Muscle layer of colon (tissue), 2 donors: ENCODE results near the gene ZNF207.
"Not testable (repeated sequence)": the region's sequence is repeated elsewhere in the genome, so short reads cannot be mapped to it uniquely, and the experiment has no call there.

Source experiments
- H3K27ac ChIP-seq: one replicate; pipeline ENCODE4 v1.7.0; 2013; ENCODE audit warnings: low read depth, mild to moderate bottlenecking, low read length, moderate library complexity
- H3K27me3 ChIP-seq, 2 donors: one replicate each; pipeline ENCODE4 v1.7.0; 2013; ENCODE audit warnings: low read length in 2 of 2, mild to moderate bottlenecking in 2 of 2; ENCODE audit not compliant: insufficient read depth in 2 of 2, control insufficient read depth in 1 of 2
- H3K36me3 ChIP-seq: one replicate; pipeline ENCODE4 v1.7.0; 2013; ENCODE audit warnings: mild to moderate bottlenecking, low read length; ENCODE audit not compliant: insufficient read depth
- H3K4me1 ChIP-seq: one replicate; pipeline ENCODE4 v1.7.0; 2013; ENCODE audit warnings: mild to moderate bottlenecking, low read length; ENCODE audit not compliant: insufficient read depth
- H3K4me3 ChIP-seq, 2 donors: one replicate each; pipeline ENCODE4 v1.7.0; 2013; ENCODE audit warnings: low read length in 2 of 2, low read depth in 1 of 2, mild to moderate bottlenecking in 1 of 2, moderate library complexity in 1 of 2
- H3K9ac ChIP-seq: one replicate; pipeline ENCODE4 v1.7.0; 2013; ENCODE audit warnings: low read length
- H3K9me3 ChIP-seq: one replicate; pipeline ENCODE4 v1.7.0; 2013; ENCODE audit warnings: mild to moderate bottlenecking, low read length
- donor health status: abdominal sarcoma.
- donor health status: Adenocarcinoma of cecum.

Gene ZNF207

DNA sequence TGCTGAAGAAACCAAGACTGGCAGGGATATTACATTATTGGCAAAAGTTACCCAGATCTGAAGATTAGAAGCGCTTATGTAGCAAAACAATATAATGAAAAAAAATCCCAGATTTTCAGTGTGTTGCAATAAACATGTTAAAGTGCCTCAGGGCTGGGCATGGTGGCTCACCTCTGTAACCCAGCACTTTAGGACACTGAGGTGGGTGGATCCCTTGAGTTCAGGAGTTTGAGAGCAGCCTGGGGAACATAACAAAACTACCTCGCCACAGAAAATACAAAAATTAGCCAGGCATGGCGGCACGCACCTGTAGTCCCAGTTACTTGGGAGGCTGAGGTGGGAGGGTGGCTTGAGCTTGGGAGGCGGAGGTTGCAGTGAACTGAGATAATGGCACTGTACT lies 6.8 kb downstream of the ZNF207 start:
- Histone ChIP-seq H3K27me3 (no peaks in the 10 kb centered on the region), H3K27ac (no peak overlapping the region), H3K4me3 (no peak overlapping the region), H3K4me1 (peaks cover 45% of the 10 kb centered on the region), H3K9ac (no peak overlapping the region), H3K9me3 (no peaks in the 10 kb centered on the region), H3K36me3 (peaks cover 56% of the 10 kb centered on the region)

DNA sequence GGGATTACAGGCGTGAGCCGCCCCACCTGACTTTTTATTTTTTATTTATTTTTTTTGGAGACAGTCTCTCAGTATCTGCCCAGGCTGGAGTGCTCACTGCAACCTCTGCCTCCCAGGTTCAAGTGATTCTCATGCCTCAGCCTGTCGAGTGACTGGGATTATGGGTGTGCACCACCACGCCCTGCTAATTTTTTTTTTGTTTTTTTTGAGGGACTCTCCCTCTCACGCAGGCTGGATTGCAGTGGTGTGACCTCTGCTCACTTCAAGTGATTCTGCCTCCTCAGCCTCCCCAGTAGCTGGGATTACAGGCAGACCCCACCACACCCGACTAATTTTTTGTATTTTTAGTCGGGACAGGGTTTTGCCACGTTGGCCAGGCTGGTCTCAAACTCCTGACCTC lies 7.7 kb downstream of the ZNF207 start:
- Histone ChIP-seq H3K9ac (no peak overlapping the region), H3K27me3 (no peaks in the 10 kb centered on the region), H3K4me3 (no peak overlapping the region), H3K36me3 (peaks cover 65% of the 10 kb centered on the region), H3K9me3 (no peaks in the 10 kb centered on the region), H3K4me1 (peaks cover 39% of the 10 kb centered on the region), H3K27ac (no peak overlapping the region)

DNA sequence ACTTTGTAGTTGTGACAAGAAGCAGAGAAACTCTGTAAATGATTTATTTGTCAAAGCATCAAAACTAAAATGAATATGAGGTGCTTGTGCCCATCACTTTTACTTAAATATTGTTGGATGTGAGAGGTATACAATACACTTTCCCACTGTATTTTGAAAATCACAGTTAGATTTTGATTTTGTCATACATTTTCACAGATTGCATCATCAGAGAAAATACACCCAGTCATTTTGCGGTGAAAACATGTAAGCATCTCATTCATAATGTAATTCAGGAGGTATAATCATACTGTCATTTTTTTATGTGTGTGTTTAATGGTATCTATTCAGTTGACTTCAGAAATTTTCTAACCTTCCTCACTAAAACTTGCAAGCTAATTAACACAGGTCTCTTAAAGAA lies 11.3 kb downstream of the ZNF207 start:
- Histone ChIP-seq H3K27me3 (no peaks in the 10 kb centered on the region), H3K27ac (no peak overlapping the region), H3K4me1 (peaks cover 5% of the 10 kb centered on the region), H3K4me3 (no peak overlapping the region), H3K36me3 (peaks cover 74% of the 10 kb centered on the region), H3K9me3 (no peaks in the 10 kb centered on the region), H3K9ac (no peak overlapping the region)

GRCh38 chr17:32370426-32370825 lies 20.5 kb downstream of the ZNF207 start:
- H3K36me3 ChIP-seq: peaks cover 76% of the 10 kb centered on the region
- no peak overlapping the region for H3K4me3 ChIP-seq
- H3K27ac ChIP-seq: no peak overlapping the region
- no peak overlapping the region for H3K9ac ChIP-seq
- H3K9me3 ChIP-seq: no peaks in the 10 kb centered on the region
- no peaks in the 10 kb centered on the region for H3K4me1 ChIP-seq
- no peaks in the 10 kb centered on the region for H3K27me3 ChIP-seq

DNA sequence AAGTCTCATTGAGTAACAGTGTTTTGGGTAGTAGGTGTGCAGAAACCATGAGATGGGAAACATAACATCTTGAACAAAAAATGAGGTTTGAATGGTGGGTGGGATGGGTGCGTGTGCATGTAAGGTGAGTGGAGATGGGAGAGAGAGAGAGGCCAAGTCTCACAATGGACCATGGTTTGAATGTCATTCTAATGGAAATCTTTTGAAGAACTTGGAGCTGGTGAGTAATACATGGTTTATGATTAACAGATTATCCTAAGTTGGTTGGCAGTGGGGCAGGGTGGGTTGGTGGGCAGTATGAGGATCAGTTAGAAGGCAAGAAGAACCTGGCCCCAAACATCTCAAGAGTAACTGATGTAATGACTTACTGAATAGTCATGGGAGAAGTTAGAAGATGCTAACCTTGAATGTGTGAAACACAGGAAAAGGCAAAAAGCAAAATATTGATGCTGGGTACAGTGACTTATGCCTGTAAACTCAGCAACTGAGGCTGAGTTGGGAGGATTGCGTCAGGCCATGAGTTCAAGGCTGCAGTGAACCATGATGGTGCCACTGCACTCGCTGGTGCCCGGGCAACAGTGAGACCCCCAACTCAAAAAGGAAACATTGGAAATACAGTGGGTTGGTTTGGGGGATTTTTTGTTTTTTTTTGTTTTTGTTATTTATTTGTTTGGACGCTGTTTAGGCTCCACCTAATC lies 32.7 kb downstream of the ZNF207 start:
- no peaks in the 10 kb centered on the region for H3K4me1 ChIP-seq
- no peak overlapping the region for H3K9ac ChIP-seq
- no peaks in the 10 kb centered on the region for H3K9me3 ChIP-seq
- H3K27ac ChIP-seq: no peak overlapping the region
- peaks cover 13% of the 10 kb centered on the region for H3K36me3 ChIP-seq
- no peaks in the 10 kb centered on the region for H3K27me3 ChIP-seq
- H3K4me3 ChIP-seq: no peak overlapping the region

DNA sequence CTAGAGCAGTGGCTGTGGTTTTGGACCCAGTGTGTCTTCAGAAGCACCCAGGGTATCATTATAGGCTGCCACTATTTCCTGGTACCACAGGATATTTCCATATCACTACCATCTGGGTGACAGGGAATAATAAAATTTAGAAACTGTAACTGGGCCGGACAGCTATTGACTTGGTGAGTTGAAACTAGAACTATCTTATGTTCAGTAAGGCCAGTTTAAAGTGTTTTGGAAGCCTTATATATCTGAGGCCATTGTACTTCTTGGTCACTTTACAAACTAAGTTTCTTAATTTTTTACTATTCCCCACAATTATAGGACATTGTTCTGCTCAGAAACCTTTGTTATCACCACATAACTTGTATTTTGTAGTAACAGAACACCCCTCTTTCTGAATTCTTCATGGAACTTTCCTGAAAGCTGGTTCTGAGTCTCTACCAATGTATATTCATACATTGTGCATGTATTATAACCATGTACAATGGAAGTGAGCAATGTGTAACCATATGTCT lies 34.0 kb downstream of the ZNF207 start:
- Histone ChIP-seq H3K27ac (no peak overlapping the region), H3K27me3 (no peaks in the 10 kb centered on the region), H3K4me3 (no peak overlapping the region), H3K4me1 (no peaks in the 10 kb centered on the region), H3K9ac (no peak overlapping the region), H3K9me3 (no peaks in the 10 kb centered on the region), H3K36me3 (no peaks in the 10 kb centered on the region)

GRCh38 chr17:32385121-32385520 lies 35.2 kb downstream of the ZNF207 start:
- H3K4me3 ChIP-seq: no peak overlapping the region
- no peaks in the 10 kb centered on the region for H3K4me1 ChIP-seq
- no peaks in the 10 kb centered on the region for H3K27me3 ChIP-seq
- no peaks in the 10 kb centered on the region for H3K9me3 ChIP-seq
- no peaks in the 10 kb centered on the region for H3K36me3 ChIP-seq
- H3K27ac ChIP-seq: no peak overlapping the region
- no peak overlapping the region for H3K9ac ChIP-seq

- H3K9me3 ChIP-seq: no peaks in the 10 kb centered on the region
- no peaks in the 10 kb centered on the region for H3K27me3 ChIP-seq
- H3K4me1 ChIP-seq: no peaks in the 10 kb centered on the region
- no peak overlapping the region for H3K27ac ChIP-seq
- H3K36me3 ChIP-seq: no peaks in the 10 kb centered on the region
- no peak overlapping the region for H3K4me3 ChIP-seq
- no peak overlapping the region for H3K9ac ChIP-seq
Observed at GRCh38 chr17:32385971-32386370, 36.0 kb downstream of the ZNF207 start.

- H3K4me1 ChIP-seq: no peaks in the 10 kb centered on the region
- H3K27me3 ChIP-seq: no peaks in the 10 kb centered on the region
Observed at GRCh38 chr17:32386844-32387243, 36.9 kb downstream of the ZNF207 start.

DNA sequence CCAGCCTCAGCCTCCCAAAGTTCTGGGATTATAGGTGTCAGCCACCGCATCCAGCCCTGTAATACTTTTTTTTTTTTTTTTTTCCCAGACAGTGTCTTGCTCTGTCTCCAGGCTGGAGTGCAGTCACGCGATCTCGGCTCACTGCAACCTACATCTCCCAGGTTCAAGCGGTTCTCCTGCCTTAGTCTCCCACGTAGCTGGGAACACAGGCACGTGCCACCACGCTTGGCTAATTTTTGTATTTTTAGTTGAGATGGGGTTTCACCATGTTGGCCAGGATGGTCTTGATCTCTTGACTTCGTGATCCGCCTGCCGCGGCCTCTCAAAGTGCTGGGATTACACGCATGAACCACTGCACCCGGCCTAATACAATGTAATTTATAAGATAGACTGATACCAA lies 38.2 kb downstream of the ZNF207 start:
- H3K27ac ChIP-seq, H3K27me3 ChIP-seq, H3K4me1 ChIP-seq, H3K4me3 ChIP-seq, H3K9ac ChIP-seq, H3K9me3 ChIP-seq, H3K36me3 ChIP-seq: not testable (repeated sequence)

More at GRCh38 chr17:32386844-32387243, 36.9 kb downstream of the ZNF207 start:
- Histone ChIP-seq H3K4me3 (no peak overlapping the region), H3K27ac (no peak overlapping the region), H3K36me3 (no peaks in the 10 kb centered on the region), H3K9me3 (no peaks in the 10 kb centered on the region), H3K9ac (no peak overlapping the region)

GRCh38 chr17:32388613-32389459 lies 38.9 kb downstream of the ZNF207 start:
- Histone ChIP-seq H3K27ac (no peak overlapping the region), H3K4me3 (no peak overlapping the region), H3K27me3 (no peaks in the 10 kb centered on the region), H3K9ac (no peak overlapping the region), H3K36me3 (no peaks in the 10 kb centered on the region), H3K9me3 (no peaks in the 10 kb centered on the region), H3K4me1 (no peaks in the 10 kb centered on the region)
